Measurements from ENCODE around the gene PYROXD2.

GRCh38 chr10:98383869-98384268, 31.1 kb downstream of the PYROXD2 start:
- TF ChIP-seq ZNF274 (IDR thresholded peaks at IDR 0.05; ENCODE audit: insufficient read depth, insufficient read length) (no peak), EZH2 (IDR thresholded peaks at IDR 0.05; ENCODE audit: borderline replicate concordance, control insufficient read depth, low read depth, low read length) (no peak), YY1 (IDR thresholded peaks at IDR 0.05; ENCODE audit: low read depth, low read length) (no peak), HCFC1 (IDR thresholded peaks at IDR 0.05; ENCODE audit: low read length) (no peak), SP1 (IDR thresholded peaks at IDR 0.05; ENCODE audit: low read depth, low read length) (no peak), IKZF2 (IDR thresholded peaks at IDR 0.05) (no peak)

Data from GM12878 (cell line).